ENCODE data around the gene KDM5D.

The KDM5D gene

GRCh38 chrY:19744381-19745378 lies at the start of gene KDM5D:
Gene KDM5D (minus strand): TSS chrY:19744726. CDS start chrY:19744534, 192 bp downstream.
- DNase-seq, result peak; percentile 71

GRCh38 chrY:19768375-19768774 lies 23.8 kb upstream of the KDM5D start:
- no peak for DNase-seq

GRCh38 chrY:19743331-19743730 lies 1.2 kb downstream of the KDM5D start:
- no peak for DNase-seq

GRCh38 chrY:19742153-19742552 lies 2.4 kb downstream of the KDM5D start:
- DNase-seq, result no peak

- DNase-seq, result no peak
These were observed 10.1 kb downstream of the KDM5D start for GRCh38 chrY:19734425-19734824.

- DNase-seq, result no peak
These were observed 26.6 kb downstream of the KDM5D start for GRCh38 chrY:19717950-19718349.

- DNase-seq, result no peak
These were observed 27.4 kb downstream of the KDM5D start for GRCh38 chrY:19717146-19717545.

GRCh38 chrY:19715226-19715625 lies 29.3 kb downstream of the KDM5D start:
- no peak for DNase-seq

GRCh38 chrY:19713430-19713829 lies 31.1 kb downstream of the KDM5D start:
- DNase-seq, result no peak

GRCh38 chrY:19706273-19706672 lies 38.3 kb downstream of the KDM5D start:
- DNase-seq, result no peak

- DNase-seq, result no peak
These were observed 46.0 kb downstream of the KDM5D start for GRCh38 chrY:19698495-19698894.

GRCh38 chrY:19680821-19681220 lies 63.7 kb downstream of the KDM5D start:
- DNase-seq, result no peak

Measured in stimulated activated CD4-positive, alpha-beta T cell treated with anti-CD3 and anti-CD28 coated beads, Interleukin-15, amount 100 ng/mL, for 24 hours (primary cell).